Breast epithelium (tissue), 3 donors: ENCODE measurements around the gene AP5Z1.

ENCODE experiments used
- POLR2AphosphoS5 ChIP-seq, 3 donors: sonication (generic); formaldehyde crosslinking; IDR thresholded peaks; one replicate each; pipeline ENCODE4 v1.6.1; 2017; ENCODE audit warnings: antibody characterized with exemption in 3 of 3
- TF ChIP-seq, protein P1 (sequence below), 3 donors: fragments of 450-650 bp; IDR thresholded peaks; one replicate each; pipeline ENCODE4 v1.5.1; 2016 to 2017; ENCODE audit warnings: antibody characterized with exemption in 3 of 3, mild to moderate bottlenecking in 3 of 3, moderate library complexity in 3 of 3

DNA sequence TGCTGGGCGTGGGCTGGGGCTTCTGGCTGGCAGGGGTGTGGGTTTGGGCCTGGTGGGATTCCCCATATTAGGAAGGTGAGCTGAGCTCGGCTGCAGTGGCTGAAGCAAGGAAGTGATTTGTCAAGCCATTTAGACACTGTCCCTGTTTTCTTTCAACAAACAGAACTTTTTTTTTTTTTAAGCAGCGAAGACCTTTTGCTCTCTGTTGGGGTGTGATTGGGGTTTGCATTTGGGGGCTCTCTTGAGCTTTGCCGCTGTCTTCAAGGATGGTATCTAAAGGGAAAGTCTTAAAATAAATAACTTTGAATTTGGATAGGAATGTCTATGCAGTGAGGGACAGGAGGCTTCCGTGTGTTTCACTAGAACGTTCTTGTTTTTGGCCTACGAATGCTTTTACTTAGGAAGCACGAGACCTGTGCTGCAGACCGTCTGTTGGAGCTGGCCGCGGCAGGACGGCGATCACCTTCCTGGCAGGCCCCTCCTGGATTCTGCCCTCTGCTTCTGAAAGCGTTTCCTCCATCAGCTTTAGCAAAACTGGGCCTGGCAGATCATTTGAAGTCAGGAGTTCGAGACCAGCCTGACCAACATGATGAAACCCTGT is 49.5 kb upstream of the AP5Z1 start:
- TF ChIP-seq, protein P1, sequence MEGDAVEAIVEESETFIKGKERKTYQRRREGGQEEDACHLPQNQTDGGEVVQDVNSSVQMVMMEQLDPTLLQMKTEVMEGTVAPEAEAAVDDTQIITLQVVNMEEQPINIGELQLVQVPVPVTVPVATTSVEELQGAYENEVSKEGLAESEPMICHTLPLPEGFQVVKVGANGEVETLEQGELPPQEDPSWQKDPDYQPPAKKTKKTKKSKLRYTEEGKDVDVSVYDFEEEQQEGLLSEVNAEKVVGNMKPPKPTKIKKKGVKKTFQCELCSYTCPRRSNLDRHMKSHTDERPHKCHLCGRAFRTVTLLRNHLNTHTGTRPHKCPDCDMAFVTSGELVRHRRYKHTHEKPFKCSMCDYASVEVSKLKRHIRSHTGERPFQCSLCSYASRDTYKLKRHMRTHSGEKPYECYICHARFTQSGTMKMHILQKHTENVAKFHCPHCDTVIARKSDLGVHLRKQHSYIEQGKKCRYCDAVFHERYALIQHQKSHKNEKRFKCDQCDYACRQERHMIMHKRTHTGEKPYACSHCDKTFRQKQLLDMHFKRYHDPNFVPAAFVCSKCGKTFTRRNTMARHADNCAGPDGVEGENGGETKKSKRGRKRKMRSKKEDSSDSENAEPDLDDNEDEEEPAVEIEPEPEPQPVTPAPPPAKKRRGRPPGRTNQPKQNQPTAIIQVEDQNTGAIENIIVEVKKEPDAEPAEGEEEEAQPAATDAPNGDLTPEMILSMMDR (IDR thresholded peaks at IDR 0.05): no peak
- TF ChIP-seq POLR2AphosphoS5 (IDR thresholded peaks at IDR 0.05): no peak
